NCI-H1092 (cell line): ENCODE measurements around the gene CDCA5.

Source experiments
- DNase-seq: peaks from one replicate; lab custom pipeline; 2025; lab: John Stamatoyannopoulos, UW

CDCA5 gene

DNA sequence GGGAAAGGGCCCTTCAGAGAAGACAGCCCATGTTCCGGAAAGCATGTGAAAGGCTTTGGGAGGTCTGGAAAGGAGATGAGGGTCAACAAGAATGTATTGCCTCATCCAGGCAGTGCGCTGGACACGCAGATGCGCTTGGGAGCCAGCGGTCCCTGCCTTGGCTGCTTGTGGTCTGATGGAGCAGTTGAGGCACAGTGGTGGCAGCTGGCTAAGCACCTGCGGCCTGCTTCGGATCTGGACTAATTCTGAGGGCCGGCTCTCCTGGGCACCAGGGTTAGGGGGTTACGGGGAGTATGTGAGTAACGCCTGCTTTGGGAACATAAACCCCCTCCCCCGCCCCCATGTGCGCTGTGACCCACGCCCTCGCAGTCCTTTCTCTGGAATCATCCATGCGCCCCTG is 23.2 kb upstream of the CDCA5 start:
- DNase-seq = no peak

DNA sequence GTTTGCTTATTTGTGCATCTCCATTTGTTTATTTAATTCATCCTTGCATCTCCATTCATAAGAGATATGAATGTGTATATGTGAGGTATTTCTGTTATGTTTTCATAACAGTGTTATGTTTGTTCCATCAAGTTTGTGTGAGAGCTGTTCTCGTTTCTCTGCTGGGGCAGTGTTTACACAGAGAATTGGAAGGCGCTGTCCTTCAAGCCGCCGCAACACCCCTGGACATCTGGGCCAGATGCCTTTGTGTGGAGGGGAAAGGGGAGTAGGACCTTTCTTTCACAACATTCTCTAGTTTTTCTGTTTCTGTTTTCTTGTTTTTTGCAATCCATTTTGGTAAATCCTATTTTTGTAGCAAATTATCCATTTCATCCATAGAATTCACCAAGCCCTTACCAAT is 20.8 kb upstream of the CDCA5 start:
- DNase-seq = no peak

DNA sequence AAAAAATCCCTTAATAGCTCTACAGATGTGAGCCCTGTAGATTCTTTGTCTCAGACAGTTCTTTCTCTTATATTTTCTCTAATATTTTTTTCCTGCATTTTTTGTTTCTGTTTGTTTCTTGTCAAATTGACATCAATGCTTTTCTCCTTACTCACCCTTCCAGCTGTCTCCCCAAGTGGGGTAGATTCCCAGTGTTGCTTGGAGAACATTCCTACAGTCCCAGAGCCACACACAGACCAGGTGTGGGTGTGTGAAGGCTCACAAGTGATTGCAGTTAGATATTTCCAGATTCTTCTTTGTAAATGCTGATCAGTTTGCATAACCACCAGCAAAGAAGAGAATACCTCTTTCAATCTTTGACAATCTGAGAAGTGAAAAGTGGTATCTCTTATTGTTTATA is 19.6 kb upstream of the CDCA5 start:
- no peak for DNase-seq

DNA sequence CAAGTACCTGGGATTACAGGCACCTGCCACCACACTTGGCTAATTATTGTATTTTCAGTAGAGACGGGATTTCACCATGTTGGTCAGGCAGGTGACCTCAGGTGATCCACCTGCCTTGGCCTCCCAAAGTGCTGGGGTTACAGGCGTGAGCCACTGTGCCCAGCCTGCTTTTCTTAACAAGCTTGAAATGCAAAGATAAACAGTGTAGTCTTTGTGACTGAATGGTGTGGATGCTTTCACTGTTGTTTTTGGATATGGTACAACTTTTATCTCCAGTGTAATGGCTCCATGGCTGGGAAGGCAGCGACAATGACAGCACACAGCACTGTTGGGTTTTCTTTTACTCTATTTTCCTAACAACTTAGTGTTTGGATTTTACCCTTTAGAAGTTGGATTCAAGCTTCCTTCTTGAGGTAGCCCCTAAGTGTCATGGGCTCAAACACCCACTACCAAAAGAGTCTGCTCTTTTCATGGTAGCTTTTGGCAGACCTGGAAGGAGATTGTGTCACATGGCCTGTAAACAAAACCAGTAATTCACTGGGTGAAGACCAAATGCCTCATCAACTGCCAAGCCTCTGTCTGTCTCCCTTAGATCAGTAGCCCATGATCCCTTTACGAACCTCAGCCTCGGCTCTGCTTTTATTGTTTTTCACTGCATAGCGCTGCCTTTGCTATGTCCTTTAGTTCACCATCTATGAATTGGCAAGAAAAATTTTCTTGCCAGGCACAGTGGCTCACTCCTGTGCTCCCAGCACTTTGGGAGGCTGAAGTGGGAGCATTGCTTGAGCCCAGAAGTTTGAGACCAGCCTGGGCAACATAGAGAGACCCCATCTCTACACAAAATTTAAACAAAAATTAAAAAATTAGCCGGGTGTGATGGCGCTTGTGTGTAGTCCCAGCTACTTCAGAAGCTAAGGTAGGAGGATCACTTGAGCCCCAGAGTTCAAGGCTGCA is 18.6 kb upstream of the CDCA5 start:
- DNase-seq = peak; percentile 69

DNA sequence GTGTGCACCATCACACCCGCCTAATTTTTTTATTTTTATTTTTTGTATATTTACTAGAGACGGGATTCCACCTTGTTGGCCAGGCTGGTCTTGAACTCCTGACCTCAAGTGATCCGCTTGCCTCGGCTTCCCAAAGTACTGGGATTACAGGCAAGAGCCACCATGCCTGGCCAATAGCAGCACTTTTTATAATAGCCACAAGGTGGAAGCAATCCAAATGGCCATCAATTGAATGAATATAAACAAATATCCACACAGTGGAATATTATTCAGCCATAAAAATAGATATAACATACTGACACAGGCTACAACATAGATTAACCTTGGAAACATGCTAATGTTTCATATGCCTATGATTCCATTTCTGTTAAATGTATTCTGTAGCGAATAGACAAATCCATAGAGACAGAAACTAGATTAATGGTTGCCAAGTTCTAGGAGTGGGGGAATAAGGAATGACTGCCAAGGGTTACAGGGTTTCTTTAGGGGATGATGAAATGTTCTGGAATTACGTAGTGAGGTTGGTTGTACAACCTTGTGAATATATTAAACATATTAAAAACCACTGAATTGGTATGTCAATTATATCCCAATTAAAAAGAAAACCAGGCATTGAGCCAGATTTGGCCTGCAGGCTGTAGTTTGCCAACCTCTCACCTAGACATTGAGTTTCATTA is 17.0 kb upstream of the CDCA5 start:
- no peak for DNase-seq

DNA sequence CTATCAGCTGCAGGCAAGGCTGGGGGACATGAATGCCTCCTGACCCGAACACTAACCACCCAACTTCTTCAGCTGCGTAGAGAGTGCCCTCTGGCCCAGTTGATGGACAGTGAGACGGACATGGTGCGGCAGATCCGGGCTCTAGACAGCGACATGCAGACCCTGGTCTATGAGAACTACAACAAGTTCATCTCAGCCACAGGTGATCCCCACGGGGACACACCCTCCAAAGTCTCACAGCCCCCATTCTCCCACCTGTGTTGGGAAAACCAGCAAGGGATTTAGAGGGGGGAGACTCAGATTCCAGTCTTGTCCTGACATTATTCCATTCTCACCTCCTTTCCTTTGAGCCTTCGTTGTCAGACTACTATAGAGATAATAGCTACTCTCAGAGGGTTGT is 13.1 kb upstream of the CDCA5 start:
- DNase-seq = no peak

DNA sequence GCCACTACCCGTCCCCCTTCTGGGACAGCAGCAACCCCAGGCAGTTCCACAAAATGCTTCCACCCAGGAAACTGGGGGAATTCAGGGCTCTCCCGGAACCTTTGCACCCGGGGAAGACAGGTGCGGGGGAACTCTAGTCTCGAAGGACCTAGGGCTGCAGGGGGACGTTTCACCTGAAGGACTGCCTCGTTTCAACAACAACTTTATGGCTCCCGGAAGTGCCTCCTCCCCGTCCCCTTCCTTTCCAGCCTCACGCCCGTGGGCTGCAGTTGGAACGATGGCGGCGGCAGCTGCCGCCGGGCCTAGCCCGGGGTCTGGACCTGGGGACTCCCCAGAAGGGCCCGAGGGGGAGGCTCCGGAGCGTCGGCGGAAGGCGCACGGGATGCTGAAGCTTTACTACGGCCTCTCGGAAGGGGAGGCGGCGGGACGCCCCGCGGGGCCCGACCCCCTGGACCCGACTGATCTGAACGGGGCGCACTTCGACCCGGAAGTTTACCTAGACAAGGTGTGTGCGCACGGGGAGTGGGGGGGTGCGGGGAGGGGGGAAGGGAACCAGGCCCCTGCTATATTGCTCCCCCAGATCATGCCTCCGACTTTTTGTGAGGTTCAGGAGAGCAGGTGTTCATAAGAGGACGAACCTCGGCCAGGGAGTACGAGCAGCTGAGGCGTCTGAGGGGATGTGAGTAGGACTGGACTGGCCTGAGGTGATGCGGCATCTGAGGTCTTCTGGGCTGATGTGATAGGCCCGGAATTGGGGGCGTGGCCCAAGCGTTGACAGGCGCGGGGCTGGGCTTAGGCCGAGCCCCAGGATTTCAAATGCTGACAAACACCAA is 12.3 kb upstream of the CDCA5 start, which contains the start of gene VPS51:
VPS51 (plus strand) TSS at position 241 of the 833 bp plus-strand sequence; CDS start at position 278, 37 bp downstream.
- peak; percentile 92 for DNase-seq

DNA sequence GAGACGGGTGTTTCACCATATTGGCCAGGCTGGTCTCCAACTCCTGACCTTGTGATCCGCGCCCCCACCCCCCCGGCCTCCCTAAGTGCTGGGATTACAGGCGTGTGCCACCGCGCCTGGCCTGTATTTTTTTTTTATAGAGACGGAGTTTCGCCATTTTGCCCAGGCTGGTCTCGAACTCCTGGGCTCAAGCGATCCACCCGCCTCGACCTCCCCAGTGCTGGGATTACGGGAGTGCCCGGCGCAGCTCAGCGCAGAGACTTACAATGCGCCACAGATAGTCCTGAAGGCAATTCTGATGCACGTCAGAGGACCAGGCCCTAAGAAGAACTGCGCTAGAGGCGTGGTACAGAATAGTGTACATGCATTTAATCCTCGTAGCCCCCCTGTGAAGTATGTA is 11.6 kb upstream of the CDCA5 start:
- DNase-seq = no peak

DNA sequence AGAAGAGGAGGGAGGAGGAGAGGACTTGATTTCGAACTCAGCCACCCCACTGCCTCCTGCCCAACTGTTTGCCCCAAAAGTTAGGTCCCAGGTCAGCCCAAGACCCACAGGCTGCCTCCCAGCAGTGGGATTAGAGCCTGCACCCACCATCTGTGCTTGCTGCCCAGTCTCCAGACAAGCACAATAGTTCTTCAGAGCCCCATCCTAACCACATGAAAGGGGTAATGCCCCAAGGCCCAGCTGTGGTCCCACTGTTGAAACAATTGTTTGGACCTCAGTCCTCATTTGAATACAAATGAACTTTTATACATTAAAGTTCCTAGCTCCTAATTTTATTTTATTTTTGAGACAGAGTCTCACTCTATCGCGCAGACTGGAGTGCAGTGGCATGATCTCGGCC is 6.8 kb upstream of the CDCA5 start:
- no peak for DNase-seq

DNA sequence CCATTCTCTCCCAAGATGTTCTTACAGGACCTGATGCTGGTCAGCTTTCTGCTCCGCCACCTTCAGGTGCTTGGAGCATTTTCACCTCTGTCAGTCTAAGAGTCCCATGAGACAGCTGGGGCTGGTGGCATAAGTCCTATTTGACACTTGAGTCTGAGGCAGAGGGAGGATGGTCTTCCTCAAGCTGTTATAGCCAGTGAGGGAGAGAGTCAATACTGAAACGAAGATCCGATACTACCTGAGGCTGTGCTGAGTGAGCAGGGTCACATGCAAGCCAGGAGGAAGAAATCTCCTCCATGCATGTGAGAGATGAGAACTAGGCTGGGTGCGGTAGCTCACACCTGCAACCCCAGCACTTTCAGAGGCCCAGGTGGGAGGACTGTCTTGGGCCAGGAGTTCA is 5.8 kb upstream of the CDCA5 start:
- DNase-seq = no peak

DNA sequence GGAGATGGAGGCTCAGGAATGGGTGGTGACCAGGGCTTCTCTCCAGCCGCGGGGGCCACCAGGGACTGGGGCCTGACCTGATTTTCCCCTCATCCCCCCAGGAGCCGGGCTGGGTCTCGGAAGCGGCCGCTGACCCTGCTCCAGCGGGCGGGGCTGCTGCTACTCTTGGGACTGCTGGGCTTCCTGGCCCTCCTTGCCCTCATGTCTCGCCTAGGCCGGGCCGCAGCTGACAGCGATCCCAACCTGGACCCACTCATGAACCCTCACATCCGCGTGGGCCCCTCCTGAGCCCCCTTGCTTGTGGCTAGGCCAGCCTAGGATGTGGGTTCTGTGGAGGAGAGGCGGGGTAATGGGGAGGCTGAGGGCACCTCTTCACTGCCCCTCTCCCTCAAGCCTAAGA is 4.0 kb upstream of the CDCA5 start:
- no peak for DNase-seq

DNA sequence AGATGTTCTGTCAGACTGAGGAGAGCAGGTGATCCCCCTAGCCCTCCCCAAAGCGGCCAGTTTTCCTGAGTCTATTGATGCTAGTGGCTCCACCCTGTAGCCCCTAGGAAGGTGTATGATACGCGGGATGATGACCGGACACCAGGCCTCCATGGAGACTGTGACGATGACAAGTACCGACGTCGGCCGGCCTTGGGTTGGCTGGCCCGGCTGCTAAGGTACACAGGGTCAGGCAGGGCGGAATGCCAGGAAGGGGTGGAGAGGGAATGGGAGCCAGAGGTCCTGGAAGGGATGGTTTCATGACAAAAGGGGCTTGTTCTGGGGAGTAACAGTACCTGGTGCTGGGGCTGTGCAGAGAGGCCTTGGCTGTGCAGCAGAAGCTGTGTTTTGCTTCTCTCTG is 3.4 kb upstream of the CDCA5 start:
- no peak for DNase-seq

DNA sequence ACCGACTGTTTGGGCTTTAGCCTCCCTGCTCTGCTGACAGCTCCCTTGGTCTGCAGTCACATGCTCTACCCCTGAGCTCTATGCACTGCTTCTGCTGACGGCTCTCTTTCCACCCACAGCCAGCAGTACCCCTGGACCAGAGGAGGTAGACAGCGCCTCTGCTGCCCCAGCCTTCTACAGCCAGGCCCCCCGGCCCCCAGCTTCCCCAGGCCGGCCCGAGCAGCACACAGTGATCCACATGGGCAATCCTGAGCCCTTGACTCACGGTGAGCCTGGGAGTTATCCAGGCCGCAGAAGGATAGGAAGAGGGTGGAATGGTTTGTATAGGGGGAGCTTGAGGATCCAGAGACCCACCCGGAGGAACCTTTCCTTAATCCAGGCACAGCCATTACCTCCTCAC is 3.0 kb upstream of the CDCA5 start:
- no peak for DNase-seq

DNA sequence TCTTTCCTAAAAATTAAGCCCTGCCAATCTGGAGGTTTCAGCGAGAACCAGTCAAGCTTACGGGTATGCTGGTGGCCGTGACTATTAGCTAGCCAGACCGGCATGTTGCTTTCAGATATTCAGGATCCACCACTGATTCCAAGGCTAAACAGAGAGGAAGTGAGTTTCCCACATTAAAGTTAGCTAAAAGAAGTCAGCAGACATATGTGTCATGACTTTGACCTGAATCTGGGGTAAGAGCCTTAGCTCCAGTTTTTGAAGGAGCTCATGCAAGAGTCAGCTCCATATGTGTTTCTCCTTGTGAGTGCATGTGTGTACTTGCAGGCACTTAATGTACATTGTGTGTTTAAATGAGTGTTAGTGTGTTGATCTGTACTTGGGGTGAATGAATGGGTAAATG is 1.6 kb upstream of the CDCA5 start:
- no peak for DNase-seq

DNA sequence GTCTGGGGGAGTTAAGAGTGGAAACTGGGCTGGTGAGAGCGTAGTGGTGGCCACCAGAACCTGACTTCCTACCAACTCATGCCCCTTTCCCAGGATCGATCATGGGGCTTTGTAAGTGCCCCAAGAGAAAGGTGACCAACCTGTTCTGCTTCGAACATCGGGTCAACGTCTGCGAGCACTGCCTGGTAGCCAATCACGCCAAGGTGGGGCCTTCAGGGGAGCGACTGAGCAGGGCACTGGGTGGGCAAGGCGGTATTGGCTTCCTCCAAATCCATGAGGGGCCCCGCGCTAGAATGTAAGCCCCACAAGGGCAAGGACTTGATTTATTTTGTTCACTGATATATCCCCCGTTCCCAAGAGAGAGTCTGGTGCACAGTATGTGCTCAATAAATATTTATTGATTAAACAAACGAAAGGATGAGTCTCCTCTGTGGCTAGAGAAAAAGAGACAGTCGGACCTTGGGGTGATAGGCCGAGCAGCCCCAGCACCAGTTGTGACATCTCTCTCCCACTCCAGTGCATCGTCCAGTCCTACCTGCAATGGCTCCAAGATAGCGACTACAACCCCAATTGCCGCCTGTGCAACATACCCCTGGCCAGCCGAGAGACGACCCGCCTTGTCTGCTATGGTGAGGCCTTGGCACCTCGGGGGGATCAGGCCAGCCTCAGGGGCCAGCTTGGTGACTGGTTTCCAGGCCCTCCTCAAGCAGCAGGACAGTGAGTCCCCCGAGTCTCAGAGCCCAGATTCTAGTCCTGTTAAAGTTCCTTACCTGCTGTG is 947 bp upstream of the CDCA5 start:
- no peak for DNase-seq

DNA sequence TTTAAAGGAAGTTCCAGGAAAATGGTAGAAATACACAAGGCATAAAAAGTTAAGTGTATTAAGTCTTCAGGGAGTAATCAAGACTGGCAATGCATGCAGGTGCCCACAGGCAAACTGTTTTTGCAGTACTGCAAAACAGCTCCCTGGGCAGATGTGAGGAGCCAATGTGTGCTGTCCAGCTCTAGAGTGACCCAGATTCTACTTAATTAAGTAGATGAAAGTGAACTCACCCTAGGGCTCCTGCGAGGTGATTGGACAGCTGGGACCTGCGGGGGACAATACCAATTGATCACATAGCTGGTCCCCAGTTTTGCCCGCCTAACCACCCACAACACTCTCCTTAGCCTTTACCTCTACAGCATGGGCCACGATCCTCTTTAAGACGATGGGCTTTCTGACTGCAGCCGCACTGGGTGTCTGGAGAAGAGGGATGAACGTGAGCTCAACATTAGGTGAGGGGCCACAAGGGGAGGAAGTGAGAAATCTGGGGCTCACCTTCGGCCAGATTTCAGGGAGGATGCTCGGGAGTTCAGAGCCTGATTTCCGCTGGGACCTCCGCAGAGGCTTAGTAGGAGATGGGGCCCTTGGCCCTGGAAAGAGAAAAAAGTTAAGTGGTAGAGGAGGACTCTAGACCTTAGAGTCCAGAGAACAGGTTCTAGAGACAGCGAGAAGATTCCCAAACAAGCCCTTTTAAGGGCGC is 556 bp downstream of the CDCA5 start:
- DNase-seq = no peak

DNA sequence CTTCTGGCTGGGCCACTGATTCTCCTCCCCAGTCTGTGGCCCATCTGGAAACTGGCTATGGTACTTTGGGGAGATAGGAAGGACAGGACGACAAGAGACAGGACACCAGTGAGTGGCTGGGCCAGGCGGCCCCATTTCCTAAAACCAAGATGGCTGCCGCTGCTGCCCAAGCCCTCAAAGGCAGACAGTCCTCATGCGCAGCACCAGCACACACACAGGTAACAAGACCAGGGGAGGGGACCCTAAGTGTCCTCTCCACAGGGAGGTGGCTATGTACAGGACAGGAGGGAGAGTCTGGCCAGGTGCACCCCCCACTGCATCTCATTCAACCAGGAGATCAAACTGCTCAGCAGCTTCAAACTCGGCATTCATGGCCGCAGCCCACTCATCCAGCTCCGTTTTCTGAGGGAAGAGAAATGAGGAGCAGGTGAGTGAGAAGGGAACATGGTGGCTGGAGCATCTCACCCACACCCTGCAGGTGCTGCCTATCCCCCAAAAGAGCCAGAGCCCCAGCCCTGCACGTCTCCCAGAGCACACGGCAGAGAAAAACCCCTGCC is 5.0 kb downstream of the CDCA5 start:
- no peak for DNase-seq

DNA sequence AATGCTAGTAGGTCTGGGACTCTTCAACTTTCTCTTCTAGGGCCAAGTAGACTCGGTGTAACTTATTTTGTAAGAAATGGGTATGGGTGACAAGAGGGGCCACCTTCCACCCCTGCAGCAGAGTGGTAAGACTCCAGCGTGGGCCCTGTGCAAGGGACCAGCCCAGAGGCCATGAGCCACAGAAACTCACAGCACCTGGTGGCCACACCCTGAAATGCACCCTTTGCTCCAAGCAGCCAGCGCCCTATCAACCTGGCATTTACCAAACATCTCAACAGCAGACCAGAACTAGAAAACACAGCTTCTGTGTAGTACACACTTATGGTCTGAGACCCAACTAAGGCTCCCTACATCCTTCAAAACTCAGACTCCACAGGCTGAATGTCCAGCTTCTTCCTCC is 5.7 kb downstream of the CDCA5 start:
- DNase-seq = peak; percentile 9

DNA sequence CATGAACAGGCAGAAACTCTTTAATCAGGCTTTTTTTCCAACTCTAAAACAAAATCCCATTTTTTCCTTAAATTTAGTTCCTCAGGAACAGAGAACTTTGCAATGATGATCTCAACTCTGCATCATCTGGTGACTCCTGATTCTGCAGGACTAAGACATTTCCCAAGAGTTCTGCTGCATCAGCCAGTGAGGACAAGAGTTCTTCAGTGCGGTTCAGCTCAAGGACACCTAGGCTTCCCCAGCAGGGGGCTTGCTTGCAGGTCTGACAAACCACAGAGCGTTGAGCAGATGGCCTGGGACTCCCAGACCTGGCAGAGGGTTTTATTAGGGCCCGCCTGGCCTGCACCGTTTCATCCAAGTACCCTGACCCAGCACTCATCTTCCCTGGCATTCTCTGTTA is 6.4 kb downstream of the CDCA5 start:
- no peak for DNase-seq

DNA sequence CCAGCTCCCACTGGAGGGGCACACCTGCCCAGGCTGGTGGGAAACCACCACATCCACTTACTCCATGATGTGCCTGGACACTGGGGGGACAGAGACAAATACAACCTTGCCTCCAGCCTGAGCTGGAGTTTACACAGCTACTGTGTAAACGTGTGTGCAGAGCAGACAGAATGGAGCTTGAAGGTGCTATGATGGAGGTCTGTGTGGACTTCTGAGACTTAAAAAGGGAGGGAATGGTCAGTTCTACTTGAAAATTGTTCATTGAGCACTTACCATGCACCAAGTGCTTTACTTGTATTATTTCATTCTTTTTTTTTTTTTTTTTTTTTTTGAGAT is 11.2 kb downstream of the CDCA5 start:
- DNase-seq = no peak
